SK-N-SH (cell line): ENCODE data around the gene COLEC11. TPM values are rescaled to one million over a fixed set of nuclear protein-coding genes. Genes with fewer than 3 reads are reported as not detected.

Experiments used
- CTCF ChIA-PET: fragments of 300-600, 350-600 bp; formaldehyde crosslinking; extraction: SDS; loops from one replicate; lab custom pipeline; 2021; lab: Yijun Ruan, JAX
- POLR2A ChIA-PET: fragments of 350-600 bp; sonication (Branson Sonifier 250); formaldehyde crosslinking; extraction: SDS; loops from one replicate; lab custom pipeline; 2020; ENCODE audit warnings: antibody characterized with exemption, inconsistent platforms; lab: Yijun Ruan, JAX
- DNase-seq: peaks from one replicate; pipeline ENCODE4 v3.0.0; 2012
- H2AFZ ChIP-seq: fragments of 200-600 bp; sonication (generic); 2 replicates; pipeline ENCODE4 v1.8.1; 2016; ENCODE audit warnings: antibody characterized with exemption, mild to moderate bottlenecking, low read depth
- H3F3A ChIP-seq: fragments of 200-600 bp; sonication (generic); replicated peaks from 2 replicates; pipeline ENCODE3; 2016; ENCODE audit warnings: antibody characterized with exemption, mild to moderate bottlenecking; ENCODE audit not compliant: insufficient read depth
- H3K27ac ChIP-seq, 2 experiments: fragments of 200-500 bp in 1 of 2; fragments of 200-600 bp in 1 of 2; sonication (Bioruptor generic) in 1 of 2; sonication (generic), shearing (Covaris generic) in 1 of 2; 2 replicates each; pipeline versions ENCODE4 v1.5.1 to v1.6.1; 2014 to 2016; ENCODE audit warnings: low read depth in 2 of 2, inconsistent platforms in 1 of 2, low read length in 1 of 2, mild to moderate bottlenecking in 1 of 2, mixed read lengths in 1 of 2
- H3K27me3 ChIP-seq: fragments of 200-600 bp; sonication (generic), shearing (Covaris generic); 2 replicates; pipeline ENCODE4 v1.6.1; 2016; ENCODE audit warnings: mixed run types; ENCODE audit not compliant: insufficient read depth
- H3K36me3 ChIP-seq, 2 experiments: fragments of 200-500 bp in 1 of 2; fragments of 200-600 bp in 1 of 2; sonication (Bioruptor generic) in 1 of 2; sonication (generic) in 1 of 2; replicated peaks in 1 of 2; 2 replicates each; pipeline versions ENCODE3 to v1.5.1; 2014 to 2016; ENCODE audit warnings: low read length in 1 of 2, mild to moderate bottlenecking in 1 of 2; ENCODE audit not compliant: insufficient read depth in 2 of 2, control insufficient read depth in 1 of 2
- H3K4me1 ChIP-seq, 2 experiments: fragments of 200-500 bp in 1 of 2; fragments of 200-600 bp in 1 of 2; sonication (Bioruptor generic) in 1 of 2; sonication (generic), shearing (Covaris generic) in 1 of 2; 2 replicates each; pipeline versions ENCODE4 v1.5.1 to v1.6.1; 2014 to 2016; ENCODE audit warnings: low read depth in 1 of 2, low read length in 1 of 2, mixed run types in 1 of 2; ENCODE audit not compliant: insufficient read depth in 2 of 2, control insufficient read depth in 1 of 2
- H3K4me2 ChIP-seq: fragments of 200-600 bp; sonication (generic), shearing (Covaris generic); 2 replicates; pipeline ENCODE4 v1.6.1; 2017; ENCODE audit warnings: mixed run types
- H3K4me3 ChIP-seq, 2 experiments: fragments of 200-500 bp in 1 of 2; fragments of 200-600 bp in 1 of 2; sonication (Bioruptor generic) in 1 of 2; sonication (generic), shearing (Covaris generic) in 1 of 2; 2 replicates each; pipeline versions ENCODE4 v1.5.1 to v1.8.1; 2014 to 2016; ENCODE audit warnings: low read depth in 2 of 2, inconsistent platforms in 1 of 2, low read length in 1 of 2, mild to moderate bottlenecking in 1 of 2, mixed read lengths in 1 of 2, moderate library complexity in 1 of 2
- H3K79me2 ChIP-seq: fragments of 200-600 bp; sonication (generic); 2 replicates; pipeline ENCODE4 v1.8.1; 2017; ENCODE audit warnings: mild to moderate bottlenecking; ENCODE audit not compliant: insufficient read depth
- H3K9ac ChIP-seq: fragments of 200-600 bp; sonication (generic); 2 replicates; pipeline ENCODE4 v1.6.1; 2017; ENCODE audit warnings: mixed run types
- H3K9me2 ChIP-seq: fragments of 200-600 bp; sonication (generic); 2 replicates; pipeline ENCODE4 v1.6.1; 2017; ENCODE audit warnings: mixed run types
- H3K9me3 ChIP-seq: fragments of 200-600 bp; sonication (generic); 2 replicates; pipeline ENCODE4 v1.6.1; 2017; ENCODE audit warnings: mixed run types, mild to moderate bottlenecking, moderate library complexity
- H4K20me1 ChIP-seq: fragments of 200-600 bp; sonication (generic); 2 replicates; pipeline ENCODE4 v1.6.1; 2017; ENCODE audit warnings: mild to moderate bottlenecking, mixed run types; ENCODE audit not compliant: insufficient read depth
- CHD2 ChIP-seq: fragments of 150-350 bp; IDR thresholded peaks from 2 replicates; pipeline ENCODE4 v1.6.1; 2018; ENCODE audit warnings: low read length; ENCODE audit not compliant: partially characterized antibody
- CTCF ChIP-seq: fragments of 200-600 bp; sonication (generic); IDR thresholded peaks from 2 replicates; pipeline ENCODE4 v1.6.1; 2017; ENCODE audit warnings: antibody characterized with exemption, mild to moderate bottlenecking, moderate library complexity
- ELF1 ChIP-seq: IDR thresholded peaks from 2 replicates; pipeline ENCODE4 v1.4.0; 2012
- FOXJ3 ChIP-seq: sonication (generic); formaldehyde crosslinking; IDR thresholded peaks from 2 replicates; pipeline ENCODE4 v1.5.1; 2020; ENCODE audit warnings: mild to moderate bottlenecking, missing genetic modification reagents
- FOXM1 ChIP-seq: IDR thresholded peaks from 2 replicates; pipeline ENCODE4 v1.4.0; 2012; ENCODE audit warnings: low read depth, mild to moderate bottlenecking
- GABPA ChIP-seq: IDR thresholded peaks from 2 replicates; pipeline ENCODE4 v1.4.0; 2012; ENCODE audit warnings: low read depth, mild to moderate bottlenecking
- JUND ChIP-seq: IDR thresholded peaks from 2 replicates; pipeline ENCODE4 v1.4.0; 2012
- MEF2A ChIP-seq: IDR thresholded peaks from 2 replicates; pipeline ENCODE4 v1.4.0; 2012; ENCODE audit warnings: low read depth, borderline replicate concordance
- NFIC ChIP-seq: IDR thresholded peaks from 2 replicates; pipeline ENCODE4 v1.4.0; 2012; ENCODE audit warnings: borderline replicate concordance
- POLR2AphosphoS5 ChIP-seq: IDR thresholded peaks from 2 replicates; pipeline ENCODE4 v1.6.1; 2012; ENCODE audit warnings: low read depth, low read length
- RAD21 ChIP-seq: IDR thresholded peaks from 2 replicates; pipeline ENCODE4 v1.6.1; 2012; ENCODE audit warnings: mild to moderate bottlenecking, low read length
- RXRA ChIP-seq: IDR thresholded peaks from 2 replicates; pipeline ENCODE4 v1.4.0; 2012; ENCODE audit warnings: low read depth, mild to moderate bottlenecking, borderline replicate concordance
- TAF1 ChIP-seq: IDR thresholded peaks from 2 replicates; pipeline ENCODE4 v1.6.1; 2012; ENCODE audit warnings: low read depth, mild to moderate bottlenecking, low read length, moderate library complexity, borderline replicate concordance
- TCF12 ChIP-seq: IDR thresholded peaks from 2 replicates; pipeline ENCODE4 v1.4.0; 2012
- USF2 ChIP-seq: fragments of 150-350 bp; IDR thresholded peaks from 2 replicates; pipeline ENCODE4 v1.6.1; 2017; ENCODE audit warnings: antibody characterized with exemption, low read length, low read depth, borderline replicate concordance
- ZBTB33 ChIP-seq: IDR thresholded peaks from 2 replicates; pipeline ENCODE4 v1.4.0; 2012; ENCODE audit warnings: low read depth, borderline replicate concordance
- WGBS: methylation state at CpG from one replicate; pipeline ENCODE4 v1.1.6; 2017; ENCODE audit warnings: low lambda C conversion rate; 5-methylcytosine and 5-hydroxymethylcytosine counted together
- polyA plus RNA-seq, 3 experiments: library from polyadenylated mRNA; depleted of rRNA; stranded (reverse); fragments of >200 nt; gene quantifications; 2 replicates each; pipeline ENCODE4 v1.2.3, GENCODE V29; 2012

The COLEC11 gene
- polyA plus RNA-seq, 1 of the 3 experiments (the other 2 are of a cell fraction), result 8.7 TPM

- TF ChIP-seq JUND, result no peak
Observed at GRCh38 chr2:3664118-3664517, 69.2 kb downstream of the COLEC11 start (continued).

- TF ChIP-seq FOXJ3 (CRISPR knock-in tag), result no peak
- no peak for TF ChIP-seq ZBTB33
- TF ChIP-seq NFIC, result no peak
- TF ChIP-seq TCF12, result no peak
- TF ChIP-seq GABPA, result no peak
- no peak for TF ChIP-seq CTCF
- no peak for TF ChIP-seq USF2
- no peak for TF ChIP-seq RAD21
- no peak for TF ChIP-seq TAF1
- no peak for TF ChIP-seq ELF1
- no peak for TF ChIP-seq POLR2AphosphoS5
- TF ChIP-seq MEF2A, result no peak
- TF ChIP-seq RXRA, result no peak
- TF ChIP-seq CHD2, result no peak
- no peak for TF ChIP-seq FOXM1
- H3K9ac ChIP-seq, result no peak overlapping the region
- no peaks in the 10 kb centered on the region for H3K79me2 ChIP-seq
- no peaks in the 10 kb centered on the region for H3K36me3 ChIP-seq
- peaks cover 0 to 8% of the 10 kb centered on the region in 2 experiments; a peak in 1 of 4 replicates for H3K4me1 ChIP-seq
- H3K9me3 ChIP-seq, result no peaks in the 10 kb centered on the region
- ChIA-PET CTCF (no interaction called here), POLR2A (no interaction called here)
- no peak overlapping the region for H3K4me2 ChIP-seq
- H3K9me2 ChIP-seq, result no peaks in the 10 kb centered on the region
- no peaks in the 10 kb centered on the region for H3K27me3 ChIP-seq
- no peak overlapping the region for H2AFZ ChIP-seq
- H3K4me3 ChIP-seq, result no peak overlapping the region
- H4K20me1 ChIP-seq, result no peaks in the 10 kb centered on the region
- no peak for DNase-seq
- no peak overlapping the region for H3K27ac ChIP-seq
- no peaks in the 10 kb centered on the region for H3F3A ChIP-seq
- 70% methylated on average over 8 of the region's 8 CpGs for WGBS
Observed at GRCh38 chr2:3664925-3665324, 70.0 kb downstream of the COLEC11 start.
